HUES6 (cell line): Measurements from ENCODE around the gene CCDC197.

Experiments used
- H3K27ac ChIP-seq: 2 replicates; pipeline ENCODE4 v1.7.0; 2013; ENCODE audit warnings: low read depth, mild to moderate bottlenecking, low read length, inconsistent platforms
- H3K27me3 ChIP-seq: 2 replicates; pipeline ENCODE4 v1.6.1; 2013; ENCODE audit warnings: low read length; ENCODE audit not compliant: control insufficient read depth, insufficient read depth
- H3K36me3 ChIP-seq: 2 replicates; pipeline ENCODE4 v1.6.1; 2013; ENCODE audit warnings: low read length; ENCODE audit not compliant: control insufficient read depth, insufficient read depth
- H3K4me1 ChIP-seq: 2 replicates; pipeline ENCODE4 v1.6.1; 2013; ENCODE audit warnings: low read length; ENCODE audit not compliant: control insufficient read depth, insufficient read depth
- H3K4me3 ChIP-seq: 2 replicates; pipeline ENCODE4 v1.5.1; 2013; ENCODE audit warnings: low read depth, low read length
- H3K9ac ChIP-seq: one replicate; pipeline ENCODE4 v1.6.1; 2013; ENCODE audit warnings: mild to moderate bottlenecking, low read length
- H3K9me3 ChIP-seq: 2 replicates; pipeline ENCODE4 v1.6.1; 2013; ENCODE audit warnings: low read depth, low read length; ENCODE audit not compliant: control insufficient read depth, insufficient read depth

The CCDC197 gene

GRCh38 chr14:93980456-93981201 is 16.5 kb upstream of the CCDC197 start:
- H3K36me3 ChIP-seq = no peaks in the 10 kb centered on the region
- no peak overlapping the region for H3K4me3 ChIP-seq
- no peak overlapping the region for H3K9ac ChIP-seq
- no peak overlapping the region for H3K27ac ChIP-seq
- H3K9me3 ChIP-seq = no peaks in the 10 kb centered on the region
- H3K4me1 ChIP-seq = peaks cover 5% of the 10 kb centered on the region; the same call in 1 of the 2 replicates
- no peaks in the 10 kb centered on the region; the same call in 1 of the 2 replicates for H3K27me3 ChIP-seq

GRCh38 chr14:93981316-93982229 is 15.5 kb upstream of the CCDC197 start:
- no peaks in the 10 kb centered on the region for H3K9me3 ChIP-seq
- no peaks in the 10 kb centered on the region for H3K36me3 ChIP-seq
- H3K4me1 ChIP-seq = peaks cover 5% of the 10 kb centered on the region; the same call in 1 of the 2 replicates
- no peaks in the 10 kb centered on the region for H3K27me3 ChIP-seq
- no peak overlapping the region for H3K4me3 ChIP-seq
- no peak overlapping the region for H3K27ac ChIP-seq
- no peak overlapping the region for H3K9ac ChIP-seq

- Histone ChIP-seq H3K36me3 (no peaks in the 10 kb centered on the region), H3K4me3 (no peak overlapping the region), H3K9me3 (no peaks in the 10 kb centered on the region), H3K4me1 (peaks cover 12% of the 10 kb centered on the region), H3K27ac (no peak overlapping the region), H3K9ac (no peak overlapping the region), H3K27me3 (no peaks in the 10 kb centered on the region)
These were observed 14.7 kb upstream of the CCDC197 start for GRCh38 chr14:93982230-93983007.

- peaks cover 15% of the 10 kb centered on the region for H3K4me1 ChIP-seq
- no peak overlapping the region for H3K9ac ChIP-seq
- no peaks in the 10 kb centered on the region for H3K36me3 ChIP-seq
- no peak overlapping the region for H3K27ac ChIP-seq
- H3K4me3 ChIP-seq = no peak overlapping the region
- no peaks in the 10 kb centered on the region for H3K27me3 ChIP-seq
- no peaks in the 10 kb centered on the region for H3K9me3 ChIP-seq
These were observed 13.0 kb upstream of the CCDC197 start for GRCh38 chr14:93984070-93984469.

- H3K27me3 ChIP-seq = no peaks in the 10 kb centered on the region
- H3K4me3 ChIP-seq = no peak overlapping the region
- peaks cover 15% of the 10 kb centered on the region for H3K4me1 ChIP-seq
- H3K9me3 ChIP-seq = no peaks in the 10 kb centered on the region
- H3K27ac ChIP-seq = no peak overlapping the region
- no peaks in the 10 kb centered on the region for H3K36me3 ChIP-seq
- no peak overlapping the region for H3K9ac ChIP-seq
These were observed 12.1 kb upstream of the CCDC197 start for GRCh38 chr14:93984987-93985410.

GRCh38 chr14:93986955-93987354 is 10.1 kb upstream of the CCDC197 start:
- Histone ChIP-seq H3K4me1 (peaks cover 15% of the 10 kb centered on the region), H3K9me3 (no peaks in the 10 kb centered on the region), H3K36me3 (no peaks in the 10 kb centered on the region), H3K27me3 (no peaks in the 10 kb centered on the region), H3K4me3 (no peak overlapping the region), H3K27ac (no peak overlapping the region), H3K9ac (no peak overlapping the region)

GRCh38 chr14:93987376-93987775 is 9.7 kb upstream of the CCDC197 start:
- H3K4me3 ChIP-seq = no peak overlapping the region
- H3K9me3 ChIP-seq = no peaks in the 10 kb centered on the region
- no peaks in the 10 kb centered on the region for H3K27me3 ChIP-seq
- H3K27ac ChIP-seq = no peak overlapping the region
- H3K9ac ChIP-seq = no peak overlapping the region
- H3K4me1 ChIP-seq = peaks cover 15% of the 10 kb centered on the region
- H3K36me3 ChIP-seq = no peaks in the 10 kb centered on the region

GRCh38 chr14:93987815-93988476 is 9.2 kb upstream of the CCDC197 start:
- Histone ChIP-seq H3K9ac (no peak overlapping the region), H3K27me3 (no peaks in the 10 kb centered on the region), H3K4me3 (no peak overlapping the region), H3K4me1 (peaks cover 15% of the 10 kb centered on the region), H3K9me3 (no peaks in the 10 kb centered on the region), H3K27ac (no peak overlapping the region), H3K36me3 (no peaks in the 10 kb centered on the region)

- no peaks in the 10 kb centered on the region for H3K9me3 ChIP-seq
- no peak overlapping the region for H3K9ac ChIP-seq
- no peaks in the 10 kb centered on the region for H3K36me3 ChIP-seq
- peaks cover 9% of the 10 kb centered on the region for H3K4me1 ChIP-seq
- no peak overlapping the region for H3K4me3 ChIP-seq
- H3K27ac ChIP-seq = no peak overlapping the region
- H3K27me3 ChIP-seq = no peaks in the 10 kb centered on the region
These were observed 7.2 kb upstream of the CCDC197 start for GRCh38 chr14:93989939-93990338.

GRCh38 chr14:93991212-93991611 is 5.9 kb upstream of the CCDC197 start:
- peaks cover 9% of the 10 kb centered on the region for H3K4me1 ChIP-seq
- no peaks in the 10 kb centered on the region for H3K36me3 ChIP-seq
- no peak overlapping the region for H3K4me3 ChIP-seq
- no peaks in the 10 kb centered on the region for H3K27me3 ChIP-seq
- no peak overlapping the region for H3K9ac ChIP-seq
- no peaks in the 10 kb centered on the region for H3K9me3 ChIP-seq
- no peak overlapping the region for H3K27ac ChIP-seq
